A673 (cell line): ENCODE measurements around the gene CDC42BPG.

Source experiments
- EZH2 ChIP-seq: fragments of 200-600 bp; sonication (generic); IDR thresholded peaks from 2 replicates; pipeline ENCODE4 v1.6.1; 2017; ENCODE audit warnings: borderline replicate concordance, low read depth, mild to moderate bottlenecking, mixed read lengths, antibody characterized with exemption, low read length; ENCODE audit not compliant: poor library complexity, severe bottlenecking
- TF ChIP-seq, protein P1 (sequence below): fragments of 300-800, 200-600 bp; sonication (generic); conservative IDR thresholded peaks from 2 replicates; pipeline ENCODE4 v1.5.1; 2017; ENCODE audit warnings: low read depth, mild to moderate bottlenecking, antibody characterized with exemption, low read length, moderate library complexity, mixed read lengths

- TF ChIP-seq, protein P1, sequence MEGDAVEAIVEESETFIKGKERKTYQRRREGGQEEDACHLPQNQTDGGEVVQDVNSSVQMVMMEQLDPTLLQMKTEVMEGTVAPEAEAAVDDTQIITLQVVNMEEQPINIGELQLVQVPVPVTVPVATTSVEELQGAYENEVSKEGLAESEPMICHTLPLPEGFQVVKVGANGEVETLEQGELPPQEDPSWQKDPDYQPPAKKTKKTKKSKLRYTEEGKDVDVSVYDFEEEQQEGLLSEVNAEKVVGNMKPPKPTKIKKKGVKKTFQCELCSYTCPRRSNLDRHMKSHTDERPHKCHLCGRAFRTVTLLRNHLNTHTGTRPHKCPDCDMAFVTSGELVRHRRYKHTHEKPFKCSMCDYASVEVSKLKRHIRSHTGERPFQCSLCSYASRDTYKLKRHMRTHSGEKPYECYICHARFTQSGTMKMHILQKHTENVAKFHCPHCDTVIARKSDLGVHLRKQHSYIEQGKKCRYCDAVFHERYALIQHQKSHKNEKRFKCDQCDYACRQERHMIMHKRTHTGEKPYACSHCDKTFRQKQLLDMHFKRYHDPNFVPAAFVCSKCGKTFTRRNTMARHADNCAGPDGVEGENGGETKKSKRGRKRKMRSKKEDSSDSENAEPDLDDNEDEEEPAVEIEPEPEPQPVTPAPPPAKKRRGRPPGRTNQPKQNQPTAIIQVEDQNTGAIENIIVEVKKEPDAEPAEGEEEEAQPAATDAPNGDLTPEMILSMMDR, result peak; percentile 57
- no peak for TF ChIP-seq EZH2
Measured at GRCh38 chr11:64869571-64870175, 25.2 kb upstream of the CDC42BPG start.
